ENCODE results near the gene FAM98C.

The FAM98C gene

GRCh38 chr19:38381138-38381537 lies 21.8 kb upstream of the FAM98C start:
- TF ChIP-seq CTCF (IDR thresholded peaks at IDR 0.05; ENCODE audit: control insufficient read depth, extremely low read depth, insufficient read depth), result no peak
- H3K4me3 ChIP-seq (ENCODE audit: low read depth, low read length), result no peak overlapping the region
- DNase-seq (ENCODE audit: low read depth), result no peak

- TF ChIP-seq CTCF (IDR thresholded peaks at IDR 0.05; ENCODE audit: control insufficient read depth, extremely low read depth, insufficient read depth), result no peak
- DNase-seq (ENCODE audit: low read depth), result no peak
- H3K4me3 ChIP-seq (ENCODE audit: low read depth, low read length), result no peak overlapping the region
Measured at GRCh38 chr19:38383184-38383583, 19.7 kb upstream of the FAM98C start.

- H3K4me3 ChIP-seq (ENCODE audit: low read depth, low read length), result no peak overlapping the region
- no peak for DNase-seq (ENCODE audit: low read depth)
- no peak for TF ChIP-seq CTCF (IDR thresholded peaks at IDR 0.05; ENCODE audit: control insufficient read depth, extremely low read depth, insufficient read depth)
Measured at GRCh38 chr19:38383743-38384142, 19.1 kb upstream of the FAM98C start.

GRCh38 chr19:38384209-38385027 lies 18.5 kb upstream of the FAM98C start:
- no peak overlapping the region for H3K4me3 ChIP-seq (ENCODE audit: low read depth, low read length)
- peak; percentile 19; the same call in 1 of the 2 replicates for TF ChIP-seq CTCF (IDR thresholded peaks at IDR 0.05; ENCODE audit: control insufficient read depth, extremely low read depth, insufficient read depth)
- no peak for DNase-seq (ENCODE audit: low read depth)

- H3K4me3 ChIP-seq (ENCODE audit: low read depth, low read length), result no peak overlapping the region
- no peak for DNase-seq (ENCODE audit: low read depth)
- no peak for TF ChIP-seq CTCF (IDR thresholded peaks at IDR 0.05; ENCODE audit: control insufficient read depth, extremely low read depth, insufficient read depth)
Measured at GRCh38 chr19:38385057-38385803, 17.7 kb upstream of the FAM98C start.

GRCh38 chr19:38385804-38386257 lies 17.1 kb upstream of the FAM98C start:
- no peak overlapping the region for H3K4me3 ChIP-seq (ENCODE audit: low read depth, low read length)
- TF ChIP-seq CTCF (IDR thresholded peaks at IDR 0.05; ENCODE audit: control insufficient read depth, extremely low read depth, insufficient read depth), result no peak
- DNase-seq (ENCODE audit: low read depth), result no peak

All from LNCaP clone FGC (cell line).